A549 (cell line): Measurements from ENCODE around the gene HOXB3. TPM values are rescaled to one million over a fixed set of nuclear protein-coding genes. Genes with fewer than 3 reads are reported as not detected.

Source experiments
- ATAC-seq, 2 experiments: fragments of 200-7000 bp in 1 of 2; fragments of >200 bp in 1 of 2; cut with Nextera tagmentation in 1 of 2; cut with Tn5 transposase in 1 of 2; 3 replicates each; pipeline versions ENCODE4 v1.8.0 to v1.9.1; 2018 to 2020; ENCODE audit warnings: mild to moderate bottlenecking in 1 of 2, moderate library complexity in 1 of 2
- CTCF ChIA-PET: fragments of 300-600 bp; sonication (Branson Sonifier 250); formaldehyde crosslinking; extraction: SDS; loops from one replicate; lab custom pipeline; 2021; ENCODE audit warnings: antibody characterized with exemption, inconsistent platforms; lab: Yijun Ruan, JAX
- POLR2A ChIA-PET: fragments of 350-600 bp; formaldehyde crosslinking; extraction: SDS; loops from one replicate; lab custom pipeline; 2021; ENCODE audit warnings: antibody characterized with exemption, inconsistent platforms; lab: Yijun Ruan, JAX
- DNase-seq, 2 experiments: peaks; one replicate each; pipeline versions ENCODE4 v3.0.0 to v3.0.0-alpha.2; 2011 to 2016; ENCODE audit warnings: low read depth in 1 of 2, low spot score in 1 of 2
- FAIRE-seq: peaks from 2 replicates; lab custom pipeline; 2011; peaks lifted over from hg19 to GRCh38; lab: Jason Lieb, UNC
- H3K27ac ChIP-seq, 2 experiments: fragments of >200 bp; sonication (Bioruptor Twin); formaldehyde crosslinking; 3 replicates each; pipeline ENCODE4 v1.5.1; 2016 to 2017
- H3K4me1 ChIP-seq: fragments of >200 bp; sonication (Bioruptor Twin); formaldehyde crosslinking; 3 replicates; pipeline ENCODE4 v1.6.1; 2016
- H3K4me2 ChIP-seq: fragments of >200 bp; sonication (Bioruptor Twin); formaldehyde crosslinking; 3 replicates; pipeline ENCODE4 v1.6.1; 2016
- H3K4me3 ChIP-seq: fragments of >200 bp; sonication (Bioruptor Twin); formaldehyde crosslinking; 3 replicates; pipeline ENCODE4 v1.5.1; 2016
- H3K9me3 ChIP-seq: fragments of >200 bp; sonication (Bioruptor Twin); formaldehyde crosslinking; 3 replicates; pipeline ENCODE4 v1.6.1; 2016
- CEBPB ChIP-seq, 2 experiments: fragments of >200 bp in 1 of 2; sonication (Bioruptor Twin) in 1 of 2; formaldehyde crosslinking in 1 of 2; IDR thresholded peaks; 2 replicates each; pipeline ENCODE4 v1.6.1; 2012 to 2016
- EHMT2 ChIP-seq: fragments of 200-600 bp; sonication (generic); IDR thresholded peaks from 2 replicates; pipeline ENCODE4 v1.6.1; 2016; ENCODE audit warnings: antibody characterized with exemption, low read depth, mild to moderate bottlenecking, moderate library complexity
- EP300 ChIP-seq, 2 experiments: fragments of >200 bp; sonication (Bioruptor Twin); formaldehyde crosslinking; IDR thresholded peaks; 2 replicates in 1 of 2; 3 replicates in 1 of 2; pipeline ENCODE4 v1.6.1; 2016 to 2017
- FOSL2 ChIP-seq, 2 experiments: fragments of 450-650 bp in 1 of 2; fragments of >200 bp in 1 of 2; sonication (Bioruptor Twin) in 1 of 2; formaldehyde crosslinking; IDR thresholded peaks; 2 replicates each; pipeline versions ENCODE4 v1.5.0 to v1.6.1; 2016 to 2020; ENCODE audit warnings: mild to moderate bottlenecking in 1 of 2, moderate library complexity in 1 of 2
- HOXB5 ChIP-seq: fragments of 250-450 bp; sonication (Bioruptor Pico); IDR thresholded peaks from 2 replicates; pipeline ENCODE4 v1.5.0; 2020; ENCODE audit warnings: mild to moderate bottlenecking, moderate library complexity
- JUN ChIP-seq, 2 experiments: fragments of >200 bp; sonication (Bioruptor Twin); formaldehyde crosslinking; IDR thresholded peaks; 2 replicates in 1 of 2; 3 replicates in 1 of 2; pipeline ENCODE4 v1.6.1; 2016 to 2017
- KDM1A ChIP-seq: fragments of 200-600 bp; sonication (generic); IDR thresholded peaks from 2 replicates; pipeline ENCODE4 v1.6.1; 2016; ENCODE audit warnings: low read depth, mild to moderate bottlenecking
- MAZ ChIP-seq: fragments of 150-350 bp; IDR thresholded peaks from 2 replicates; pipeline ENCODE4 v1.6.1; 2014; ENCODE audit warnings: antibody characterized with exemption, low read depth, low read length, borderline replicate concordance
- MYC ChIP-seq: IDR thresholded peaks from 2 replicates; pipeline ENCODE4 v1.6.1; 2012; ENCODE audit warnings: mild to moderate bottlenecking, inconsistent platforms, low read length, improper control_type of control experiment, borderline replicate concordance
- NR3C1 ChIP-seq: fragments of >200 bp; sonication (Bioruptor Twin); formaldehyde crosslinking; IDR thresholded peaks from 3 replicates; pipeline ENCODE4 v1.6.1; 2017
- RNF2 ChIP-seq: fragments of 200-600 bp; sonication (generic); IDR thresholded peaks from 2 replicates; pipeline ENCODE4 v1.6.1; 2016; ENCODE audit warnings: low read depth, mild to moderate bottlenecking, antibody characterized with exemption, moderate library complexity, borderline replicate concordance
- SMC3 ChIP-seq: fragments of >200 bp; sonication (Bioruptor Twin); formaldehyde crosslinking; IDR thresholded peaks from 3 replicates; pipeline ENCODE4 v1.6.1; 2018; ENCODE audit warnings: inconsistent platforms
- WGBS: methylation state at CpG from one replicate; pipeline ENCODE4 v1.1.6; 2017; ENCODE audit errors: missing lambda C conversion rate; 5-methylcytosine and 5-hydroxymethylcytosine counted together
- polyA plus RNA-seq, 4 experiments: library from polyadenylated mRNA; depleted of rRNA in 3 of 4; stranded (reverse); fragments of >200 nt; fragmentation: RNase III in 1 of 4; extraction: RNeasy Plus Mini Kit Qiagen cat#74134 plus additional on column Dnase treatment in 1 of 4; gene quantifications; 2 replicates in 3 of 4; 3 replicates in 1 of 4; pipeline ENCODE4 v1.2.3, GENCODE V29; 2011 to 2017
- TF ChIP-seq, protein P1 (sequence below): fragments of 150-350 bp; IDR thresholded peaks from 2 replicates; pipeline ENCODE4 v1.6.1; 2014; ENCODE audit warnings: low read depth, mild to moderate bottlenecking, low read length
- TF ChIP-seq, protein P2 (sequence below): fragments of 450-650 bp; IDR thresholded peaks from 2 replicates; pipeline ENCODE4 v1.6.1; 2014; ENCODE audit warnings: antibody characterized with exemption
- TF ChIP-seq, protein P3 (sequence below): IDR thresholded peaks from 2 replicates; pipeline ENCODE4 v1.6.1; 2012

The HOXB3 gene
- polyA plus RNA-seq, 2 of the 4 experiments (the other 2 are of a cell fraction): 8.6 to 17.0 TPM

DNA sequence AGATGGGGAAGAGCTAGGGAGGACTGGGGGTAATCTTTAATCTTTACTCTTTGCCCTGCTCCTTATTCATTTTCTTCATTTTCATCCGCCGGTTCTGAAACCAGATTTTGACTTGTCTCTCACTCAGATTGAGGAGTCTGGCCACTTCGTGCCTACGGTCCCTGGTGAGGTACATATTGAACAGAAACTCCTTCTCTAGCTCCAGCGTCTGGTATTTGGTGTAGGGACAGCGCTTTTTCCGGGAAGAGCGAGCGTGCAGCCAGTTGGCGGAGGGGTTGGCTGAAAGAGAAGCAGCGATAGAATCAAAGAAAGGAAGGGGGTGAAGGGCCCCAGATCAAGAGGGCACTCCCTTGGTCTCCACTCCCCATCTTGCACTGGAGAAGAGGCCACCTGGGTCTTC, 32.8 kb upstream of the HOXB3 start:
- POLR2A ChIA-PET: interaction anchor here (0.7 kb wide), 1 partner anchor 13 kb away, joined by 3 read pairs; no protein-coding TSS in a partner anchor
- CTCF ChIA-PET: interaction anchor here (1.0 to 9.7 kb wide), 17 partner anchors 8 to 596 kb away, joined by 3 to 84 read pairs (median 5); no protein-coding TSS in a partner anchor
- Histone ChIP-seq H3K9me3 (no peaks in the 10 kb centered on the region), H3K27ac (no peak overlapping the region), H3K4me2 (no peak overlapping the region), H3K4me3 (no peak overlapping the region), H3K4me1 (peaks cover 23% of the 10 kb centered on the region)
- TF ChIP-seq MYC (no peak), SMC3 (no peak), NR3C1 (no peak), HOXB5 (no peak), RNF2 (no peak)
- TF ChIP-seq, protein P1, sequence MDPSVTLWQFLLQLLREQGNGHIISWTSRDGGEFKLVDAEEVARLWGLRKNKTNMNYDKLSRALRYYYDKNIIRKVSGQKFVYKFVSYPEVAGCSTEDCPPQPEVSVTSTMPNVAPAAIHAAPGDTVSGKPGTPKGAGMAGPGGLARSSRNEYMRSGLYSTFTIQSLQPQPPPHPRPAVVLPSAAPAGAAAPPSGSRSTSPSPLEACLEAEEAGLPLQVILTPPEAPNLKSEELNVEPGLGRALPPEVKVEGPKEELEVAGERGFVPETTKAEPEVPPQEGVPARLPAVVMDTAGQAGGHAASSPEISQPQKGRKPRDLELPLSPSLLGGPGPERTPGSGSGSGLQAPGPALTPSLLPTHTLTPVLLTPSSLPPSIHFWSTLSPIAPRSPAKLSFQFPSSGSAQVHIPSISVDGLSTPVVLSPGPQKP: no peak
- 94% methylated on average over 11 of the region's 11 CpGs for WGBS
- ATAC-seq (no peak), FAIRE-seq (no peak), DNase-seq (no peak)

DNA sequence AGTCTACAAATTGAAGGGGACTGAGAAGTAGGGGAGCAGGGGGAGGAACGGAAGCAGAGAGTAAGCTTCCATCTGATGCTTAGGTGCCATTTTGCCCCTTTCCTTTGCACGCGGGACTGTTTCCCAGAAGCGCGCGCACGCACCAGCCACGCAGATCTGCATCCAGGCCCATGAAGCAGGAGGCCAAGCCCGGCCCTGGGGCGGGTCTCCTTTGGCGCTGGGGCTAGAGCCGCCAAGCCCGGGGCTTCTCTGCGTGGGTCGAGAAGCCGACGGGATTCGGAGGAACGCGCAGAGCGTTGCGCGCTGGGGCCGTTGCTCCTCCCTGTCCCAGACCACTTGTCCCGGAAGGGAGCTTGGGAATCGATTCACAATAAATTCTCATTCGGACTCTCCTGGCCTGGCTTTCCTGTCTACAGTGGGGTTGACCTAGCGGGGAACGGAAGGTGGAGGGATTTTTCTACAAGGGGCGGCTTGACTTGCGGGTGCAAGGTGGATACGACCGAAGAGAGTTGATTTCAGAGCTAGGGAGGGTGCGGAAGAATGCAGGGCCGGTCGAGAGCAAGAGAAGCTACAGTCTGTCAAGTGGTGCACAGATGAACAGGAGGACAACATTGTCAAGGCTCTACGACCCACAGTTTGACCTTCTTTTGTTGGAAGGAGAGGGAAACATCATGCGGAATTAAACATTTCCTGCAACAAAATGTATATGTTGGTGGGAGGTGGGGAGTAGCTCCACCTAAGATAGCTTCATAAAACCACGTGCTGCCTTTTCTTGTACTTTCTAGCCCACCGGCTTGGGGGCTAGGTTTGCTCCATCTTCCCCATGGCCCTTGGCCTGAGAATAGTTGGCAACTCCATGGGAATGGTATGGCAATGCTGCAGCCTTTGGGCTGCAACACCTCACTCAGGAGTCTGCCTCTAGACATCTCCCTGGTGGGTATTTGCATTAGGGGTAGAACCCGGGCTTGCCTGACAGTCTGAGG, 31.7 kb upstream of the HOXB3 start:
- H3K27ac ChIP-seq: no peak overlapping the region
- DNase-seq: no peak
- no peak for FAIRE-seq
- no peak overlapping the region for H3K4me2 ChIP-seq
- H3K4me1 ChIP-seq: peaks cover 16% of the 10 kb centered on the region
- WGBS: 94% methylated on average over 40 of the region's 41 CpGs
- TF ChIP-seq, protein P2, sequence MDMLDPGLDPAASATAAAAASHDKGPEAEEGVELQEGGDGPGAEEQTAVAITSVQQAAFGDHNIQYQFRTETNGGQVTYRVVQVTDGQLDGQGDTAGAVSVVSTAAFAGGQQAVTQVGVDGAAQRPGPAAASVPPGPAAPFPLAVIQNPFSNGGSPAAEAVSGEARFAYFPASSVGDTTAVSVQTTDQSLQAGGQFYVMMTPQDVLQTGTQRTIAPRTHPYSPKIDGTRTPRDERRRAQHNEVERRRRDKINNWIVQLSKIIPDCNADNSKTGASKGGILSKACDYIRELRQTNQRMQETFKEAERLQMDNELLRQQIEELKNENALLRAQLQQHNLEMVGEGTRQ: no peak
- TF ChIP-seq CEBPB (IDR thresholded peaks at IDR 0.05): no peak
- TF ChIP-seq EP300 (IDR thresholded peaks at IDR 0.05): no peak
- TF ChIP-seq, protein P3, sequence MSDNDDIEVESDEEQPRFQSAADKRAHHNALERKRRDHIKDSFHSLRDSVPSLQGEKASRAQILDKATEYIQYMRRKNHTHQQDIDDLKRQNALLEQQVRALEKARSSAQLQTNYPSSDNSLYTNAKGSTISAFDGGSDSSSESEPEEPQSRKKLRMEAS: no peak
- ChIA-PET POLR2A (no interaction called here), CTCF (interaction anchor here (0.8 to 9.7 kb wide), 19 partner anchors 9 to 595 kb away, joined by 3 to 84 read pairs (median 5); no protein-coding TSS in a partner anchor)
- no peaks in the 10 kb centered on the region for H3K9me3 ChIP-seq
- H3K4me3 ChIP-seq: no peak overlapping the region
- no peak for ATAC-seq

DNA sequence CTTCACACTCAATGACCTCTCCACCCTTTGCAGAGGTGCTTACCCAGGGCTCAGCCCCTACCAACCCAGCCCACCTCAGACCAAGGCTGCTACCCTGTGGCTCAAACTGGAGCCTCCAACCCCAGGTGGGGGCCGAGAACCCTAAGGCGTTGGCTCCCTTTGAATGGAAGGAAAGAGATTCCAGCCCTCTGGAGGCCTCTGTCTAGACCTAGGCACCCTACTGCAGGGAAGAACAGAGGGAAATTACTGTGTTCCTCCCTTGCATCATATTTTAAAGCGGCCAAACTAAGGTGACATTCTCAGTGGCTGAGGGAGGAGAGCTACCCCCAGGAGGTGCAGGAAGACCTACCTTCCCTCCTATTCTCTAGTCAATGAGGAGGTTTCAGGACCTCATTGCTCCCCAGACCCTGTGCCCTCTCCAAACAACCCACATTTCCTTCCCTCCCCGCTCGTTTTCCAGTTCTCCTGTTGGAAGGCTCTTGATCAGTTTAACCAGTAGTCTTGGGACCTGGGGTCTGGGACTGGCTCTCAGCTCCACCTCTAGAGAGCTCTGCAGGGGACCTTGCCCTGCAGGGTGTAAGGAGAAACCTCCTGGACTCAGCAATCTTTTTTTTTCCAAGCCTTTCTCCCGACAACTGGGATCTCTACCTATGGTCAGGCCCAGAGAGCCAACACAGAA, 30.6 kb upstream of the HOXB3 start:
- Histone ChIP-seq H3K4me2 (no peak overlapping the region), H3K27ac (no peak overlapping the region), H3K4me3 (no peak overlapping the region), H3K9me3 (no peaks in the 10 kb centered on the region), H3K4me1 (peaks cover 15% of the 10 kb centered on the region)
- DNase-seq (no peak), FAIRE-seq (no peak), ATAC-seq (no peak)
- ChIA-PET POLR2A (no interaction called here), CTCF (interaction anchor here (0.7 to 9.7 kb wide), 12 partner anchors 8 to 594 kb away, joined by 3 to 84 read pairs (median 7); no protein-coding TSS in a partner anchor)
- 84% methylated on average over 6 of the region's 6 CpGs for WGBS
- TF ChIP-seq EHMT2 (no peak), MAZ (no peak), FOSL2 (IDR thresholded peaks at IDR 0.05) (no peak), FOSL2 (CRISPR knock-in tag; IDR thresholded peaks at IDR 0.05) (no peak), JUN (IDR thresholded peaks at IDR 0.05) (no peak), KDM1A (no peak)
